BJ (cell line): ENCODE results near the gene FARP2. TPM values are rescaled to one million over a fixed set of nuclear protein-coding genes. Genes with fewer than 3 reads are reported as not detected.

Experiments
- CTCF ChIA-PET: fragments of 350-600 bp; formaldehyde crosslinking; extraction: SDS; loops from one replicate; lab custom pipeline; 2021; ENCODE audit warnings: antibody characterized with exemption, inconsistent platforms; lab: Yijun Ruan, JAX
- POLR2A ChIA-PET: fragments of 300-600 bp; sonication (Branson Sonifier 250); formaldehyde crosslinking; extraction: SDS; loops from one replicate; lab custom pipeline; 2021; ENCODE audit warnings: antibody characterized with exemption; lab: Charles Lee
- DNase-seq: peaks from one replicate; pipeline ENCODE4 v3.0.0-alpha.2; 2011; ENCODE audit warnings: low read depth
- H3K27me3 ChIP-seq: 2 replicates; pipeline ENCODE4 v1.6.0; 2011; ENCODE audit warnings: low read length; ENCODE audit not compliant: control insufficient read depth, insufficient read depth
- H3K36me3 ChIP-seq: 2 replicates; pipeline ENCODE4 v1.5.1; 2011; ENCODE audit warnings: low read length; ENCODE audit not compliant: control insufficient read depth, insufficient read depth
- H3K4me3 ChIP-seq: 2 replicates; pipeline ENCODE4 v1.5.1; 2011; ENCODE audit warnings: low read depth, mild to moderate bottlenecking, control low read depth, low read length
- polyA plus RNA-seq: library from polyadenylated mRNA; depleted of rRNA; stranded (reverse); fragments of >200 nt; gene quantifications from 2 replicates; pipeline ENCODE4 v1.2.3, GENCODE V29; 2011
- TF ChIP-seq, protein P1 (sequence below): IDR thresholded peaks from 2 replicates; pipeline ENCODE4 v1.5.1; 2011; ENCODE audit warnings: low read depth, mild to moderate bottlenecking, control low read depth, inconsistent platforms, low read length, moderate library complexity; ENCODE audit not compliant: insufficient read depth

Gene FARP2
- polyA plus RNA-seq, 1 experiment = 28.7 TPM

DNA sequence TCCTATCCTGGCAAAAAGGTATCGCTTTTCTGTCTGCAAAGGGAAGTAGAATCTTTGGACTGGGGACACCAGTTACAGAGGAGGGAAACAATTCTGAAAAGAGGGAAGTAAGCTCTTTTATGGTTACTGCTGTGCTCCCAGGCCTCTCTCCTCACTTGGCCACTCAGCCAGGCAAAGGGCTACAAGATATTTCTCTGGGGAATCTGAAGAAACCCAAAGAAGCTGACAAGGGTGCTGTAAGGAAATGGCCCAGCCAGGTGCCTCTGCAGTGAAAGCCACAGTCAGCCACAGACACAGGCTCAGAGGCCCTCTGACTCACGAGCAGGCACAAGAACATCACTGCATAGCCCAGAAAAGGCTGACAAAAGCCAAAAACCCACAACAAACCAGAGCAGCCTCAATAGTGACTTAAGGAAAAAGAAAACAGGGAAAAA, 46.4 kb upstream of the FARP2 start:
- Histone ChIP-seq H3K36me3 (no peaks in the 10 kb centered on the region; the same call in 1 of the 2 replicates), H3K27me3 (no peaks in the 10 kb centered on the region), H3K4me3 (no peak overlapping the region)
- TF ChIP-seq, protein P1, sequence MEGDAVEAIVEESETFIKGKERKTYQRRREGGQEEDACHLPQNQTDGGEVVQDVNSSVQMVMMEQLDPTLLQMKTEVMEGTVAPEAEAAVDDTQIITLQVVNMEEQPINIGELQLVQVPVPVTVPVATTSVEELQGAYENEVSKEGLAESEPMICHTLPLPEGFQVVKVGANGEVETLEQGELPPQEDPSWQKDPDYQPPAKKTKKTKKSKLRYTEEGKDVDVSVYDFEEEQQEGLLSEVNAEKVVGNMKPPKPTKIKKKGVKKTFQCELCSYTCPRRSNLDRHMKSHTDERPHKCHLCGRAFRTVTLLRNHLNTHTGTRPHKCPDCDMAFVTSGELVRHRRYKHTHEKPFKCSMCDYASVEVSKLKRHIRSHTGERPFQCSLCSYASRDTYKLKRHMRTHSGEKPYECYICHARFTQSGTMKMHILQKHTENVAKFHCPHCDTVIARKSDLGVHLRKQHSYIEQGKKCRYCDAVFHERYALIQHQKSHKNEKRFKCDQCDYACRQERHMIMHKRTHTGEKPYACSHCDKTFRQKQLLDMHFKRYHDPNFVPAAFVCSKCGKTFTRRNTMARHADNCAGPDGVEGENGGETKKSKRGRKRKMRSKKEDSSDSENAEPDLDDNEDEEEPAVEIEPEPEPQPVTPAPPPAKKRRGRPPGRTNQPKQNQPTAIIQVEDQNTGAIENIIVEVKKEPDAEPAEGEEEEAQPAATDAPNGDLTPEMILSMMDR = no peak
- POLR2A ChIA-PET = no interaction called here
- CTCF ChIA-PET = no interaction called here
- DNase-seq = no peak

- Histone ChIP-seq H3K36me3 (no peaks in the 10 kb centered on the region; the same call in 1 of the 2 replicates), H3K27me3 (no peaks in the 10 kb centered on the region), H3K4me3 (no peak overlapping the region)
- ChIA-PET POLR2A (no interaction called here), CTCF (no interaction called here)
- no peak for DNase-seq
- TF ChIP-seq, protein P1 = no peak
Measured at GRCh38 chr2:241310917-241311566, 45.0 kb upstream of the FARP2 start.

DNA sequence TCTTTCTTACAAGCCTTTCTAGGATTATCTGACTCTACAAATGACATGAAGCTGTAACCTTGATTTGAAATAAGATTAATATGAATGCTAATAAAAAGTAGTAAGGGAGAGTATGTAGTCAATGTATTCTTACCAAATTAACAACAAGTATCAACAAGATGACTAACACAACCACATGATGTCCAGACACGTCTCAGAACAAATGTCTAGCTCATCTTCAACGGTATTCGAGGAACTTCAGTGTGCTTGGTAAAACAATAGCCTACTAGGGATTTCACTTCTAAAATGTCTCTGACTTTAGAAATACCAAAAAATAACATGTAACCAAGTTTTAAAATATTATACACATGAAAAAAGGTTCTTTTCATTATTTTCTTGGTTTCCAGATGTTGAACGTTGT, 44.0 kb upstream of the FARP2 start:
- ChIA-PET CTCF (no interaction called here), POLR2A (no interaction called here)
- Histone ChIP-seq H3K36me3 (no peaks in the 10 kb centered on the region; the same call in 1 of the 2 replicates), H3K27me3 (no peaks in the 10 kb centered on the region), H3K4me3 (no peak overlapping the region)
- TF ChIP-seq, protein P1 = no peak
- DNase-seq = peak; percentile 23

- POLR2A ChIA-PET = no interaction called here
- Histone ChIP-seq H3K4me3 (no peak overlapping the region; the same call in 1 of the 2 replicates), H3K27me3 (no peaks in the 10 kb centered on the region), H3K36me3 (no peaks in the 10 kb centered on the region)
- TF ChIP-seq, protein P1 = no peak
- CTCF ChIA-PET = no interaction called here
- DNase-seq = no peak
Measured at GRCh38 chr2:241313543-241314095, 42.5 kb upstream of the FARP2 start.

DNA sequence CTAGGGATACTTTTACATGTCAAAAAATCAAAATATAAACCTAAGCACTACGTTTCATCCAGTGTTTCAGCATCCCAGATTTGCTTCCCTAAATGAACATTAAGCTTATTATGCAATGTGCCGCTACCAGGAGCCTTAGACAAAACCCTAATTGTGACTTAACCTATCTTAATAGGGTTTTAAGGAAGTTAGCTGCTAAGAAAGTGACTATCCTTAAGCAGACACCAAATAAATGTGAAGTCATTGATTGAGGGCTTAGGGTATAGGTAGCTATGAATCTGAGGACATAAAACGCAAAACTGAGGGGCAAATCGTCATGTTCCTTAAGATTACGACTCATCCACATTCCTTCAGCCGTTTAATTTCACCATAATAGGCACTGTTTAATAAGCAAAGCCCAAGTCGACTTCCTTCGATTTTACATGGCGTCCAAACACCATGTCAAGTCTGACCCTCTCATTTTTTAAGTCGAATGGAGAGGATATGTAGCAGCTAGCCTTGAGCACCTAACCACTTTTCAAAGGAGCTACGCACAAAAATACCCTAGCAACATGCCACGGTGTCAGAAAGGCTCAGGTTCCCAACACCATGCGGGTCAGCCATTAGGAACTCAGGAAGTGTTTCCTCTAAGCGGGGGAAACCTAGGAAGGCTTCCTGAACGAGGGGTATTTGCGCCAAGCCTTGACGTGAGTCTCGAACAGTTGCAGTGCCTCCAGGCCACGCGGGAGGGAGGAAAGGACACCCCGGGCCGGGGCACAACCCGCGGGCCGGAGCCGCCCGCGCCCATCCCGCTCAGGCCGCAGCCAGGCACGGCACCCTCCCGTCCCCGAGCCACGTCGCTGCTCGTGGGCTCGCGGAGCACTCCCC, 41.6 kb upstream of the FARP2 start:
- TF ChIP-seq, protein P1 = no peak
- no peak for DNase-seq

More for the DNA sequence above, 41.6 kb upstream of the FARP2 start:
- Histone ChIP-seq H3K27me3 (no peaks in the 10 kb centered on the region), H3K4me3 (peak overlapping the region; percentile 89), H3K36me3 (no peaks in the 10 kb centered on the region)
- POLR2A ChIA-PET = interaction anchor here (0.5 kb wide), 2 partner anchors 26 to 42 kb away, joined by 3 read pairs; no protein-coding TSS in a partner anchor
- CTCF ChIA-PET = interaction anchor here (0.6 to 2.2 kb wide), 3 partner anchors 11 to 514 kb away, joined by 4 to 6 read pairs (median 5); no protein-coding TSS in a partner anchor
